GM23338 (cell line): ENCODE results near the gene DUSP1. TPM values are rescaled to one million over a fixed set of nuclear protein-coding genes. Genes with fewer than 3 reads are reported as not detected.
A peak's percentile ranks its signal among the peaks of the same experiment; 100 is the strongest.

ENCODE experiments used
- ATAC-seq: fragments of 200-7000 bp; cut with Tn5 transposase; 3 replicates; pipeline ENCODE4 v1.9.1; 2020
- DNase-seq: peaks from one replicate; pipeline ENCODE4 v3.0.0-alpha.2; 2015; ENCODE audit warnings: low spot score
- H2AFZ ChIP-seq: fragments of 200-600 bp; sonication (generic); 2 replicates; pipeline ENCODE4 v1.8.0; 2016; ENCODE audit warnings: antibody characterized with exemption, mild to moderate bottlenecking, moderate library complexity
- H3F3A ChIP-seq: fragments of 200-600 bp; sonication (generic); replicated peaks from 2 replicates; pipeline ENCODE4 v1.8.0; 2017; ENCODE audit warnings: antibody characterized with exemption, mixed run types, low read depth
- H3K27ac ChIP-seq: fragments of 200-600 bp; sonication (generic); 2 replicates; pipeline ENCODE4 v1.6.1; 2016; ENCODE audit warnings: low read depth
- H3K27me3 ChIP-seq: fragments of 200-600 bp; sonication (generic); 2 replicates; pipeline ENCODE4 v1.8.0; 2016; ENCODE audit warnings: mild to moderate bottlenecking, mixed run types, moderate library complexity; ENCODE audit not compliant: insufficient read depth
- H3K36me3 ChIP-seq: fragments of 200-600 bp; sonication (generic); 2 replicates; pipeline ENCODE4 v1.8.0; 2016; ENCODE audit warnings: mild to moderate bottlenecking; ENCODE audit not compliant: insufficient read depth
- H3K4me1 ChIP-seq: fragments of 200-600 bp; sonication (generic); 2 replicates; pipeline ENCODE4 v1.8.0; 2016; ENCODE audit warnings: mild to moderate bottlenecking, moderate library complexity; ENCODE audit not compliant: insufficient read depth
- H3K4me2 ChIP-seq: fragments of 200-600 bp; sonication (generic); 2 replicates; pipeline ENCODE4 v1.7.1; 2017; ENCODE audit warnings: mixed run types
- H3K4me3 ChIP-seq: fragments of 200-600 bp; sonication (generic); 2 replicates; pipeline ENCODE4 v1.6.1; 2016; ENCODE audit warnings: mixed run types
- H3K79me2 ChIP-seq: fragments of 200-600 bp; sonication (generic); replicated peaks from 2 replicates; pipeline ENCODE4 v1.8.0; 2017; ENCODE audit warnings: mild to moderate bottlenecking; ENCODE audit not compliant: insufficient read depth
- H3K9me2 ChIP-seq: fragments of 200-600 bp; sonication (generic); 2 replicates; pipeline ENCODE4 v1.8.0; 2017; ENCODE audit not compliant: insufficient read depth
- H4K20me1 ChIP-seq: fragments of 200-600 bp; sonication (generic); replicated peaks from 2 replicates; pipeline ENCODE4 v1.8.0; 2017; ENCODE audit warnings: mild to moderate bottlenecking; ENCODE audit not compliant: insufficient read depth
- H3K27ac Mint-ChIP-seq: 2 replicates; pipeline ENCODE4 v1.8.0; 2020; ENCODE audit warnings: inconsistent platforms, mild to moderate bottlenecking, moderate library complexity, mixed read lengths
- H3K27me3 Mint-ChIP-seq: 3 replicates; pipeline ENCODE4 v1.8.0; 2022; ENCODE audit warnings: low read depth, mild to moderate bottlenecking, moderate library complexity, mixed read lengths, inconsistent platforms; ENCODE audit not compliant: insufficient read depth, poor library complexity
- H3K36me3 Mint-ChIP-seq: 3 replicates; pipeline ENCODE4 v1.8.0; 2021; ENCODE audit warnings: low read depth, mild to moderate bottlenecking, inconsistent platforms, moderate library complexity, mixed read lengths
- H3K4me1 Mint-ChIP-seq: 3 replicates; pipeline ENCODE4 v1.8.0; 2020; ENCODE audit warnings: mild to moderate bottlenecking, inconsistent platforms, mixed read lengths
- H3K4me3 Mint-ChIP-seq: 3 replicates; pipeline ENCODE4 v1.8.0; 2021; ENCODE audit warnings: moderate library complexity, mild to moderate bottlenecking, inconsistent platforms, mixed read lengths
- H3K9me3 Mint-ChIP-seq: 3 replicates; pipeline ENCODE4 v1.8.0; 2020; ENCODE audit warnings: moderate library complexity, mild to moderate bottlenecking, inconsistent platforms, mixed read lengths
- CREB1 ChIP-seq: fragments of 250-450 bp; sonication (Bioruptor Pico); IDR thresholded peaks from 2 replicates; pipeline ENCODE4 v1.5.0; 2020; ENCODE audit warnings: low read depth, mild to moderate bottlenecking, moderate library complexity
- EZH2 ChIP-seq: fragments of 200-600 bp; sonication (generic); IDR thresholded peaks from one replicate; pipeline ENCODE4 v1.8.0; 2017; ENCODE audit warnings: antibody characterized with exemption, mild to moderate bottlenecking, low read depth; ENCODE audit not compliant: unreplicated experiment
- EZH2phosphoT487 ChIP-seq: fragments of 200-600 bp; sonication (generic); IDR thresholded peaks from one replicate; pipeline ENCODE4 v1.8.1; 2018; ENCODE audit warnings: antibody characterized with exemption; ENCODE audit not compliant: unreplicated experiment
- JUNB ChIP-seq: IDR thresholded peaks from one replicate; pipeline ENCODE4 v1.6.1; 2016; ENCODE audit warnings: antibody characterized with exemption; ENCODE audit not compliant: unreplicated experiment
- NANOG ChIP-seq: IDR thresholded peaks from 2 replicates; pipeline ENCODE4 v1.6.1; 2016; ENCODE audit warnings: antibody characterized with exemption, borderline replicate concordance
- POLR2AphosphoS5 ChIP-seq: IDR thresholded peaks from 2 replicates; pipeline ENCODE4 v1.6.1; 2016; ENCODE audit warnings: antibody characterized with exemption, low read depth
- STAT1 ChIP-seq: IDR thresholded peaks from one replicate; pipeline ENCODE4 v1.6.1; 2016; ENCODE audit warnings: antibody characterized with exemption; ENCODE audit not compliant: unreplicated experiment
- ZNF114 ChIP-seq: fragments of 250-450 bp; sonication (Bioruptor Pico); IDR thresholded peaks from 2 replicates; pipeline ENCODE4 v1.5.0; 2020; ENCODE audit warnings: mild to moderate bottlenecking, moderate library complexity
- ZNF331 ChIP-seq: fragments of 250-450 bp; sonication (Bioruptor Pico); IDR thresholded peaks from 2 replicates; pipeline ENCODE4 v1.5.0; 2020; ENCODE audit warnings: low read depth, mild to moderate bottlenecking, moderate library complexity
- polyA plus RNA-seq: library from polyadenylated mRNA; unstranded; fragments of >200 nt; fragmentation: Nextera tagmentation; extraction: Ambion mirVana; gene quantifications from 2 replicates; pipeline ENCODE4 v1.2.1, GENCODE V29; 2016
- total RNA-seq: library from RNA; depleted of rRNA; stranded (reverse); fragments of >200 nt; shearing (Covaris generic); gene quantifications from 2 replicates; pipeline ENCODE4 v1.2.3, GENCODE V29; 2014
- TF ChIP-seq, protein P1 (sequence below): fragments of 250-450 bp; sonication (Bioruptor Pico); IDR thresholded peaks from 2 replicates; pipeline ENCODE4 v1.5.0; 2020; ENCODE audit warnings: mild to moderate bottlenecking, moderate library complexity
- TF ChIP-seq, protein P2 (sequence below): IDR thresholded peaks from 2 replicates; pipeline ENCODE4 v1.6.1; 2016; ENCODE audit warnings: antibody characterized with exemption
- TF ChIP-seq, protein P3 (sequence below), 2 experiments: fragments of 200-600 bp in 1 of 2; sonication (generic) in 1 of 2; conservative IDR thresholded peaks; 2 replicates each; pipeline versions ENCODE4 v1.5.1 to v1.6.1; 2016 to 2017; ENCODE audit warnings: antibody characterized with exemption in 2 of 2, low read depth in 2 of 2, mild to moderate bottlenecking in 2 of 2, moderate library complexity in 1 of 2

The DUSP1 gene
- total and polyA plus RNA-seq, 2 experiments from 2014 or later, result 9.7 to 17.2 TPM

DNA sequence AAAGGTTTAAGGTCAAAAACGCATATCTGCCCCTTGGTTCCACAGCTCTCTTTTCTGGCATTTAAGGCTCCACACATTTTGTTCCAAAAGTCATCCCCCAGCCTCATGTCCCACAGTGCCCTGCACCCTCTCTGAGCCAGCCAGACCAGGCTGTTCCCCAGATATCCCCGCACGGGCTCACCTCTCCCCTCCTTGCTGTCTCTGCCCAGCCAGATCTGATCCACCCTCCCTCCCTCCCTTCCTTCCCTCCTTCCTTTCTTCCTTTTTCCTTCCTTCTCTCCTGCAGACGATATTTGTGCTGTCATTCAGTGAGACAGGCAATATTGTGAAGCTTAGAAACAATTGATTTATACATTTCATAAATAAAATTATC is 37.0 kb downstream of the DUSP1 start (continued):
- TF ChIP-seq, protein P1, sequence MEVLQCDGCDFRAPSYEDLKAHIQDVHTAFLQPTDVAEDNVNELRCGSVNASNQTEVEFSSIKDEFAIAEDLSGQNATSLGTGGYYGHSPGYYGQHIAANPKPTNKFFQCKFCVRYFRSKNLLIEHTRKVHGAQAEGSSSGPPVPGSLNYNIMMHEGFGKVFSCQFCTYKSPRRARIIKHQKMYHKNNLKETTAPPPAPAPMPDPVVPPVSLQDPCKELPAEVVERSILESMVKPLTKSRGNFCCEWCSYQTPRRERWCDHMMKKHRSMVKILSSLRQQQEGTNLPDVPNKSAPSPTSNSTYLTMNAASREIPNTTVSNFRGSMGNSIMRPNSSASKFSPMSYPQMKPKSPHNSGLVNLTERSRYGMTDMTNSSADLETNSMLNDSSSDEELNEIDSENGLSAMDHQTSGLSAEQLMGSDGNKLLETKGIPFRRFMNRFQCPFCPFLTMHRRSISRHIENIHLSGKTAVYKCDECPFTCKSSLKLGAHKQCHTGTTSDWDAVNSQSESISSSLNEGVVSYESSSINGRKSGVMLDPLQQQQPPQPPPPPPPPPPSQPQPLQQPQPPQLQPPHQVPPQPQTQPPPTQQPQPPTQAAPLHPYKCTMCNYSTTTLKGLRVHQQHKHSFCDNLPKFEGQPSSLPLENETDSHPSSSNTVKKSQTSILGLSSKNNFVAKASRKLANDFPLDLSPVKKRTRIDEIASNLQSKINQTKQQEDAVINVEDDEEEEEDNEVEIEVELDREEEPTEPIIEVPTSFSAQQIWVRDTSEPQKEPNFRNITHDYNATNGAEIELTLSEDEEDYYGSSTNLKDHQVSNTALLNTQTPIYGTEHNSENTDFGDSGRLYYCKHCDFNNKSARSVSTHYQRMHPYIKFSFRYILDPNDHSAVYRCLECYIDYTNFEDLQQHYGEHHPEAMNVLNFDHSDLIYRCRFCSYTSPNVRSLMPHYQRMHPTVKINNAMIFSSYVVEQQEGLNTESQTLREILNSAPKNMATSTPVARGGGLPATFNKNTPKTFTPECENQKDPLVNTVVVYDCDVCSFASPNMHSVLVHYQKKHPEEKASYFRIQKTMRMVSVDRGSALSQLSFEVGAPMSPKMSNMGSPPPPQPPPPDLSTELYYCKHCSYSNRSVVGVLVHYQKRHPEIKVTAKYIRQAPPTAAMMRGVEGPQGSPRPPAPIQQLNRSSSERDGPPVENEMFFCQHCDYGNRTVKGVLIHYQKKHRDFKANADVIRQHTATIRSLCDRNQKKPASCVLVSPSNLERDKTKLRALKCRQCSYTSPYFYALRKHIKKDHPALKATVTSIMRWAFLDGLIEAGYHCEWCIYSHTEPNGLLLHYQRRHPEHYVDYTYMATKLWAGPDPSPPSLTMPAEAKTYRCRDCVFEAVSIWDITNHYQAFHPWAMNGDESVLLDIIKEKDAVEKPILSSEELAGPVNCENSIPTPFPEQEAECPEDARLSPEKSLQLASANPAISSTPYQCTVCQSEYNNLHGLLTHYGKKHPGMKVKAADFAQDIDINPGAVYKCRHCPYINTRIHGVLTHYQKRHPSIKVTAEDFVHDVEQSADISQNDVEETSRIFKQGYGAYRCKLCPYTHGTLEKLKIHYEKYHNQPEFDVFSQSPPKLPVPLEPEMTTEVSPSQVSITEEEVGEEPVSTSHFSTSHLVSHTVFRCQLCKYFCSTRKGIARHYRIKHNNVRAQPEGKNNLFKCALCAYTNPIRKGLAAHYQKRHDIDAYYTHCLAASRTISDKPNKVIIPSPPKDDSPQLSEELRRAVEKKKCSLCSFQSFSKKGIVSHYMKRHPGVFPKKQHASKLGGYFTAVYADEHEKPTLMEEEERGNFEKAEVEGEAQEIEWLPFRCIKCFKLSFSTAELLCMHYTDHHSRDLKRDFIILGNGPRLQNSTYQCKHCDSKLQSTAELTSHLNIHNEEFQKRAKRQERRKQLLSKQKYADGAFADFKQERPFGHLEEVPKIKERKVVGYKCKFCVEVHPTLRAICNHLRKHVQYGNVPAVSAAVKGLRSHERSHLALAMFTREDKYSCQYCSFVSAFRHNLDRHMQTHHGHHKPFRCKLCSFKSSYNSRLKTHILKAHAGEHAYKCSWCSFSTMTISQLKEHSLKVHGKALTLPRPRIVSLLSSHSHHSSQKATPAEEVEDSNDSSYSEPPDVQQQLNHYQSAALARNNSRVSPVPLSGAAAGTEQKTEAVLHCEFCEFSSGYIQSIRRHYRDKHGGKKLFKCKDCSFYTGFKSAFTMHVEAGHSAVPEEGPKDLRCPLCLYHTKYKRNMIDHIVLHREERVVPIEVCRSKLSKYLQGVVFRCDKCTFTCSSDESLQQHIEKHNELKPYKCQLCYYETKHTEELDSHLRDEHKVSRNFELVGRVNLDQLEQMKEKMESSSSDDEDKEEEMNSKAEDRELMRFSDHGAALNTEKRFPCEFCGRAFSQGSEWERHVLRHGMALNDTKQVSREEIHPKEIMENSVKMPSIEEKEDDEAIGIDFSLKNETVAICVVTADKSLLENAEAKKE (CRISPR knock-in tag), result no peak
- TF ChIP-seq EZH2phosphoT487, result no peak
- TF ChIP-seq ZNF114, result no peak

DNA sequence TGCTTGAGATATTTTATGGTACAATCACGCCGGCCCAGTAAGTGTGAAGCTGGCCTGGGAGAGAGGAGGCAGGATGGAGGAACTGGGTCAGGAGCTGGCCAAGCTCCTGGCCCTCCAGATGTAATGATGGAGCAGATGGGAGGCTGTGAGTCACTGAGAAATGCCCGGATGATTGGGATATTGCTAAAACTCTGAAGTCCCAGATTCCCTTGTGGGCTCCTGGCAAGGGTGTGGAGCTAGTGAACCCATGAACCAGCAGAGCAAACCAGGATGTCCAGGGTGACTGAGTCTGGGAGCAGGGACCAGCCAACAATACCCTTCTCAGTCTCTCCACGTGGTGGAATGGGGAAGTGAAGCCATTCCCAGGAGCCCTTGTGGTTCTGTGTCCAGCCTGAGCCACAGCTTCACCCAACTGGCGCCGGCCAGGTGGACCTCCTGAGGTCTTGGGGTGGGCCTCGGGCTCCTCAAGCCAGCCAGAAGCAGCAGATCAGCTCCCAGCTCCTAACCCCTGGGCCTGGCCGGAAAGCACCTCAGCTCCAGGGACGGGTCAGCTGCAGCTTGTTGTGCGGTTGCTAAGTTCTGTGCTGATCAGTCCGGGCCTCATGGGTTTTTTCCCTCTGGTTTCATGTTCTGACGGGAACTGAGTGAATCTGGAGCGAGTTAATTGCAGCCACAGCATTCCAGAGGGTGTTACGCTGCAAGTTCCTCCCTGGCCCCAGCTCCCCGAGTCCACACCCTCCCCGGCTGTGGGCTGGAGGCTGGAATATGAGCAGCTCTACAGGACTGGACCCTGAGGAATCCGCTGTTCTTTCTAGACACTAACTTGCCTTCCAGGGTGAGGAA is 37.6 kb downstream of the DUSP1 start:
- H3K9me2 ChIP-seq, result no peaks in the 10 kb centered on the region
- no peaks in the 10 kb centered on the region for H3K36me3 Mint-ChIP-seq
- no peak overlapping the region for H3K4me3 ChIP-seq
- no peaks in the 10 kb centered on the region for H3F3A ChIP-seq
- no peaks in the 10 kb centered on the region for H3K9me3 Mint-ChIP-seq
- H3K4me3 Mint-ChIP-seq, result no peak overlapping the region
- no peak overlapping the region for H3K27ac Mint-ChIP-seq
- H3K4me2 ChIP-seq, result no peak overlapping the region
- H3K4me1 ChIP-seq, result no peaks in the 10 kb centered on the region
- H4K20me1 ChIP-seq, result no peaks in the 10 kb centered on the region
- H3K27me3 ChIP-seq, result no peaks in the 10 kb centered on the region
- peak; percentile 45 for ATAC-seq
- no peaks in the 10 kb centered on the region for H3K4me1 Mint-ChIP-seq
- H3K27me3 Mint-ChIP-seq, result peaks cover 4% of the 10 kb centered on the region
- H2AFZ ChIP-seq, result no peak overlapping the region
- no peaks in the 10 kb centered on the region for H3K79me2 ChIP-seq
- H3K27ac ChIP-seq, result no peak overlapping the region
- no peak for TF ChIP-seq NANOG
- no peak for TF ChIP-seq JUNB
- TF ChIP-seq, protein P2, sequence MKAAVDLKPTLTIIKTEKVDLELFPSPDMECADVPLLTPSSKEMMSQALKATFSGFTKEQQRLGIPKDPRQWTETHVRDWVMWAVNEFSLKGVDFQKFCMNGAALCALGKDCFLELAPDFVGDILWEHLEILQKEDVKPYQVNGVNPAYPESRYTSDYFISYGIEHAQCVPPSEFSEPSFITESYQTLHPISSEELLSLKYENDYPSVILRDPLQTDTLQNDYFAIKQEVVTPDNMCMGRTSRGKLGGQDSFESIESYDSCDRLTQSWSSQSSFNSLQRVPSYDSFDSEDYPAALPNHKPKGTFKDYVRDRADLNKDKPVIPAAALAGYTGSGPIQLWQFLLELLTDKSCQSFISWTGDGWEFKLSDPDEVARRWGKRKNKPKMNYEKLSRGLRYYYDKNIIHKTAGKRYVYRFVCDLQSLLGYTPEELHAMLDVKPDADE, result no peak
- TF ChIP-seq CREB1, result no peak
- no peak for TF ChIP-seq ZNF331
- no peak for TF ChIP-seq STAT1
- TF ChIP-seq POLR2AphosphoS5, result no peak
- no peak for TF ChIP-seq EZH2
- TF ChIP-seq, protein P3, sequence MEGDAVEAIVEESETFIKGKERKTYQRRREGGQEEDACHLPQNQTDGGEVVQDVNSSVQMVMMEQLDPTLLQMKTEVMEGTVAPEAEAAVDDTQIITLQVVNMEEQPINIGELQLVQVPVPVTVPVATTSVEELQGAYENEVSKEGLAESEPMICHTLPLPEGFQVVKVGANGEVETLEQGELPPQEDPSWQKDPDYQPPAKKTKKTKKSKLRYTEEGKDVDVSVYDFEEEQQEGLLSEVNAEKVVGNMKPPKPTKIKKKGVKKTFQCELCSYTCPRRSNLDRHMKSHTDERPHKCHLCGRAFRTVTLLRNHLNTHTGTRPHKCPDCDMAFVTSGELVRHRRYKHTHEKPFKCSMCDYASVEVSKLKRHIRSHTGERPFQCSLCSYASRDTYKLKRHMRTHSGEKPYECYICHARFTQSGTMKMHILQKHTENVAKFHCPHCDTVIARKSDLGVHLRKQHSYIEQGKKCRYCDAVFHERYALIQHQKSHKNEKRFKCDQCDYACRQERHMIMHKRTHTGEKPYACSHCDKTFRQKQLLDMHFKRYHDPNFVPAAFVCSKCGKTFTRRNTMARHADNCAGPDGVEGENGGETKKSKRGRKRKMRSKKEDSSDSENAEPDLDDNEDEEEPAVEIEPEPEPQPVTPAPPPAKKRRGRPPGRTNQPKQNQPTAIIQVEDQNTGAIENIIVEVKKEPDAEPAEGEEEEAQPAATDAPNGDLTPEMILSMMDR (conservative IDR thresholded peaks at IDR 0.05; ENCODE audit: low read depth in 2 of 2), result no peak
- no peak for TF ChIP-seq EZH2phosphoT487
- H3K36me3 ChIP-seq, result no peaks in the 10 kb centered on the region
- peak; percentile 34 for DNase-seq
